Measurements from ENCODE around the gene MERTK.

Gene MERTK

GRCh38 chr2:111981666-111982065 lies 83.3 kb downstream of the MERTK start:
- DNase-seq = no peak

- DNase-seq = no peak
Observed at GRCh38 chr2:111982822-111983221, 84.4 kb downstream of the MERTK start.

- DNase-seq = no peak
Observed at GRCh38 chr2:111983478-111984212, 85.2 kb downstream of the MERTK start.

GRCh38 chr2:111984213-111984604 lies 85.8 kb downstream of the MERTK start:
- no peak for DNase-seq

- no peak for DNase-seq
Observed at GRCh38 chr2:111985514-111985913, 87.1 kb downstream of the MERTK start.

GRCh38 chr2:111986116-111986900 lies 87.9 kb downstream of the MERTK start:
- DNase-seq = no peak

- no peak for DNase-seq
Observed at GRCh38 chr2:111990375-111990774, 92.0 kb downstream of the MERTK start.

- no peak for DNase-seq
Observed at GRCh38 chr2:111990856-111991255, 92.4 kb downstream of the MERTK start.

- no peak for DNase-seq
Observed at GRCh38 chr2:111994042-111994441, 95.6 kb downstream of the MERTK start.

- no peak for DNase-seq
Observed at GRCh38 chr2:111995148-111995547, 96.7 kb downstream of the MERTK start.

GRCh38 chr2:111999809-112000208 lies 101.4 kb downstream of the MERTK start:
- DNase-seq = no peak

GRCh38 chr2:112000399-112001135 lies 102.2 kb downstream of the MERTK start:
- DNase-seq = no peak

GRCh38 chr2:112001136-112001715 lies 102.8 kb downstream of the MERTK start:
- no peak for DNase-seq

- DNase-seq = no peak
Observed at GRCh38 chr2:112001942-112002341, 103.5 kb downstream of the MERTK start.

- no peak for DNase-seq
Observed at GRCh38 chr2:112003576-112004252, 105.3 kb downstream of the MERTK start.

- DNase-seq = no peak
Observed at GRCh38 chr2:112004253-112004645, 105.8 kb downstream of the MERTK start.

GRCh38 chr2:112005406-112006075 lies 107.1 kb downstream of the MERTK start:
- no peak for DNase-seq

- DNase-seq = no peak
Observed at GRCh38 chr2:112006076-112006410, 107.6 kb downstream of the MERTK start.

- no peak for DNase-seq
Observed at GRCh38 chr2:112007493-112007892, 109.1 kb downstream of the MERTK start.

- DNase-seq = no peak
Observed at GRCh38 chr2:112008910-112009485, 110.6 kb downstream of the MERTK start.

- DNase-seq = no peak
Observed at GRCh38 chr2:112010751-112011150, 112.3 kb downstream of the MERTK start.

- no peak for DNase-seq
Observed at GRCh38 chr2:112012556-112012955, 114.1 kb downstream of the MERTK start.

All from NCI-H187 treated with DMSO at 0.1 percent for 48 hours (cell line).